Sigmoid colon (tissue), 7 donors: ENCODE results near the gene ERI3. TPM values are rescaled to one million over a fixed set of nuclear protein-coding genes. Genes with fewer than 3 reads are reported as not detected.

ENCODE experiments used
- DNase-seq: peaks from one replicate; pipeline ENCODE4 v3.0.0-alpha.2; 2019
- H3K27ac ChIP-seq, 4 donors: fragments of 200-600 bp; sonication (generic); one replicate each; pipeline ENCODE4 v1.5.1; 2016 to 2019; ENCODE audit warnings: mild to moderate bottlenecking in 1 of 4
- H3K27me3 ChIP-seq, 3 donors: fragments of 200-600 bp; sonication (generic); one replicate each; pipeline ENCODE4 v1.5.1; 2019; ENCODE audit warnings: mild to moderate bottlenecking in 1 of 3
- H3K36me3 ChIP-seq, 4 donors: fragments of 200-600 bp; sonication (generic); one replicate each; pipeline ENCODE4 v1.5.1; 2016 to 2019
- H3K4me1 ChIP-seq, 4 donors: fragments of 200-600 bp; sonication (generic); one replicate each; pipeline ENCODE4 v1.5.1; 2017 to 2019
- H3K4me3 ChIP-seq, 4 donors: fragments of 200-600 bp; sonication (generic); one replicate each; pipeline ENCODE4 v1.5.1; 2017 to 2019; ENCODE audit warnings: mild to moderate bottlenecking in 2 of 4, moderate library complexity in 1 of 4
- H3K9me3 ChIP-seq, 4 donors: fragments of 200-600 bp in 3 of 4; sonication (generic) in 3 of 4; one replicate each; pipeline versions ENCODE4 v1.5.1 to v1.6.1; 2013 to 2019
- EP300 ChIP-seq, 4 donors: sonication (generic); formaldehyde crosslinking; IDR thresholded peaks; one replicate each; pipeline ENCODE4 v1.6.1; 2017; ENCODE audit warnings: antibody characterized with exemption in 4 of 4
- POLR2A ChIP-seq, 2 donors: fragments of 450-650 bp; IDR thresholded peaks; one replicate each; pipeline ENCODE4 v1.6.1; 2016; ENCODE audit warnings: antibody characterized with exemption in 2 of 2, mild to moderate bottlenecking in 2 of 2, moderate library complexity in 2 of 2
- POLR2AphosphoS5 ChIP-seq, 4 donors: sonication (generic); formaldehyde crosslinking; IDR thresholded peaks; one replicate each; pipeline ENCODE4 v1.6.1; 2017; ENCODE audit warnings: antibody characterized with exemption in 4 of 4
- WGBS, 2 donors: extraction: QIAGEN DNeasy Blood & Tissue Kit; methylation state at CpG; one replicate each; pipeline ENCODE4 v1.1.7; 2013; 5-methylcytosine and 5-hydroxymethylcytosine counted together
- intact Hi-C: fragments of 100-400 bp; cut with DNase I; formaldehyde crosslinking; loops from one replicate; pipeline ENCODE4 v1.15.1; 2023
- polyA plus RNA-seq, 3 donors: library from polyadenylated mRNA; stranded (reverse); fragments of 200-250 nt; gene quantifications; one replicate each; pipeline ENCODE4 v1.2.3, GENCODE V29; 2013
- total RNA-seq, 4 donors: library from RNA; depleted of rRNA; stranded (reverse); fragments of >200 nt; gene quantifications; one replicate each; pipeline ENCODE4 v1.1.0, GENCODE V29; 2016
- TF ChIP-seq, protein P1 (sequence below), 4 experiments: fragments of 450-650 bp in 3 of 4; fragments of 200-600 bp in 1 of 4; IDR thresholded peaks; one replicate each; pipeline ENCODE4 v1.5.1; 2016 to 2019; ENCODE audit warnings: antibody characterized with exemption in 4 of 4, mild to moderate bottlenecking in 3 of 4, moderate library complexity in 2 of 4
- donor health status: healthy with polysubstance abuse.
- donor health status: Bipolar disorder and iron deficiency.
- donor health status: healthy.

ERI3 gene
- total and polyA plus RNA-seq, 7 donors, result 25.6 to 88.3 (median 40.3) TPM

DNA sequence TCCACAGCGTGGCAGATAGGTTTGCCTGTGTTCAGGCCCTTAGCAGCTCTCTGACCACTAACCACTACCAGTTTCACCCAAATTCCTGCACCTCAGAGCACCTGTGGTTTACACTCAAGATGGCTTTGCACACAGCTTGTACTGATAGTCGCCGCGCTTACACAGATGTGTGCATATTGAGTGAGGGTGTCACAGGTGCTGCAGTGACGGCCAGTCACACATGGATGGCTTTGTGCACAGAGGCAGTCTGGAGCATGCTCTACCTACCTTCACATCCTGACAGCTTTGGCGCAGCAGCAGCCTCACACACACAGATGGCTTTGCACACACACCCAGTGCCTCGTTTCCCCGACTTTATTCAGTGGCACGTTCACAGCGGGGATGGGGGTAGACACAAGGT lies 134.3 kb downstream of the ERI3 start:
- Histone ChIP-seq H3K4me3 (no peak overlapping the region), H3K9me3 (no peaks in the 10 kb centered on the region), H3K27ac (no peak overlapping the region), H3K4me1 (peaks cover 0 to 23% (median 18%) of the 10 kb centered on the region in 4 donors), H3K36me3 (peaks cover 28 to 60% (median 43%) of the 10 kb centered on the region in 4 donors), H3K27me3 (no peaks in the 10 kb centered on the region)
- TF ChIP-seq POLR2AphosphoS5 (IDR thresholded peaks at IDR 0.05) (no peak), POLR2A (IDR thresholded peaks at IDR 0.05) (no peak), EP300 (IDR thresholded peaks at IDR 0.05) (no peak)
- TF ChIP-seq, protein P1, sequence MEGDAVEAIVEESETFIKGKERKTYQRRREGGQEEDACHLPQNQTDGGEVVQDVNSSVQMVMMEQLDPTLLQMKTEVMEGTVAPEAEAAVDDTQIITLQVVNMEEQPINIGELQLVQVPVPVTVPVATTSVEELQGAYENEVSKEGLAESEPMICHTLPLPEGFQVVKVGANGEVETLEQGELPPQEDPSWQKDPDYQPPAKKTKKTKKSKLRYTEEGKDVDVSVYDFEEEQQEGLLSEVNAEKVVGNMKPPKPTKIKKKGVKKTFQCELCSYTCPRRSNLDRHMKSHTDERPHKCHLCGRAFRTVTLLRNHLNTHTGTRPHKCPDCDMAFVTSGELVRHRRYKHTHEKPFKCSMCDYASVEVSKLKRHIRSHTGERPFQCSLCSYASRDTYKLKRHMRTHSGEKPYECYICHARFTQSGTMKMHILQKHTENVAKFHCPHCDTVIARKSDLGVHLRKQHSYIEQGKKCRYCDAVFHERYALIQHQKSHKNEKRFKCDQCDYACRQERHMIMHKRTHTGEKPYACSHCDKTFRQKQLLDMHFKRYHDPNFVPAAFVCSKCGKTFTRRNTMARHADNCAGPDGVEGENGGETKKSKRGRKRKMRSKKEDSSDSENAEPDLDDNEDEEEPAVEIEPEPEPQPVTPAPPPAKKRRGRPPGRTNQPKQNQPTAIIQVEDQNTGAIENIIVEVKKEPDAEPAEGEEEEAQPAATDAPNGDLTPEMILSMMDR (IDR thresholded peaks at IDR 0.05), result no peak
- WGBS, 2 donors, result 84 to 87% methylated on average over 10 of the region's 10 CpGs
- intact Hi-C loops, result no loop called here
- no peak for DNase-seq

DNA sequence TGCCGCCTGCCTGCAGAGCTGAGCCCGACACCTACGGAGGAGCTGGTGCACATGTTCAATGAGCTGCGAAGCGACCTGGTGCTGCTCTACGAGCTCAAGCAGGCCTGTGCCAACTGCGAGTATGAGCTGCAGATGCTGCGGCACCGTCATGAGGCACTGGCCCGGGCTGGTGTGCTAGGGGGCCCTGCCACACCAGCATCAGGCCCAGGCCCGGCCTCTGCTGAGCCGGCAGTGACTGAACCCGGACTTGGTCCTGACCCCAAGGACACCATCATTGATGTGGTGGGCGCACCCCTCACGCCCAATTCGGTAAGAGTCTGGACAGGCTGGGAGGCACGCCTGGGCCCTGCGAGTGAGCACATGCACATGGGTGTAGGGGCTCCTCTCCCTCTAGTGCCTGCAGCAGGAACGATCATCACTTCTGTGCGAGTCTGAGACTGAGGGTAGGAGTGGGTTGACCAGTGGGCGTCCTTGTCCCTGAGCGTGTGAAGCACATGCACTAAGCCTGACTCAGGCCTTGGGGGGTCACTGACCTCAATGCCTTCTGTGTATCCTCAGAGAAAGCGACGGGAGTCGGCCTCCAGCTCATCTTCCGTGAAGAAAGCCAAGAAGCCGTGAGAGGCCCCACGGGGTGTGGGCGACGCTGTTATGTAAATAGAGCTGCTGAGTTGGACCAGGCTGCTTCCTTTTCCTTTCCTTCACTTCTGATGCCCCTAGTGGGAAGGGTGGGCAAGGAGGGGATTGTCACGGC lies 134.9 kb downstream of the ERI3 start:
- 76 to 79% methylated on average over 31 of the region's 31 CpGs for WGBS, 2 donors
- Histone ChIP-seq H3K27me3 (no peaks in the 10 kb centered on the region), H3K27ac (no peak overlapping the region), H3K9me3 (no peaks in the 10 kb centered on the region), H3K4me1 (peaks cover 0 to 20% (median 16%) of the 10 kb centered on the region in 4 donors), H3K4me3 (no peak overlapping the region), H3K36me3 (peaks cover 28 to 66% (median 44%) of the 10 kb centered on the region in 4 donors)
- peak in 1 of 4 donors; percentile 8 for TF ChIP-seq POLR2AphosphoS5 (IDR thresholded peaks at IDR 0.05)
- TF ChIP-seq, protein P1 (IDR thresholded peaks at IDR 0.05), result no peak
- DNase-seq, result no peak
- intact Hi-C loops, result no loop called here

DNA sequence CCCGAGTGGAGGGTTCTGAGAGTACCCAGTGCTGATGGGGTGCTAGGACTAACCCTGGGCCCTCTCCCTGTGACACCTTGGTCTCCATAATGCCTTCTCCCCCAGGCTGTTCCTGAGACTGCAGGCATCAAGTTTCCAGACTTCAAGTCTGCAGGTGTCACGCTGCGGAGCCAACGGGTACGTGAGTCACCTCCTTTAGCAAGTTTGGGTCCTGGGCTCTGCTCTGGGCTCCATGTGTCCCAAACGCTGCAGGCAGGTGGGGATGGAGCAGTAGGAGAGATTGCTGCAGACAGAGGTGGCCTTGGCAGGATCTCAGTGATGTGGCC lies 135.8 kb downstream of the ERI3 start:
- Histone ChIP-seq H3K4me1 (peaks cover 0 to 21% (median 16%) of the 10 kb centered on the region in 4 donors), H3K27ac (no peak overlapping the region), H3K4me3 (no peak overlapping the region), H3K9me3 (no peaks in the 10 kb centered on the region), H3K27me3 (no peaks in the 10 kb centered on the region), H3K36me3 (peaks cover 33 to 74% (median 44%) of the 10 kb centered on the region in 4 donors)
- intact Hi-C loops, result loop anchor here (10.0 kb wide), 2 partner anchors 224 to 436 kb away; partner anchors contain the start of gene CCDC24
- WGBS, 2 donors, result 92 to 94% methylated on average over 6 of the region's 6 CpGs
- no peak for DNase-seq
- TF ChIP-seq, protein P1 (IDR thresholded peaks at IDR 0.05), result no peak
- no peak for TF ChIP-seq EP300 (IDR thresholded peaks at IDR 0.05)
- no peak for TF ChIP-seq POLR2A (IDR thresholded peaks at IDR 0.05)
- TF ChIP-seq POLR2AphosphoS5 (IDR thresholded peaks at IDR 0.05), result no peak

DNA sequence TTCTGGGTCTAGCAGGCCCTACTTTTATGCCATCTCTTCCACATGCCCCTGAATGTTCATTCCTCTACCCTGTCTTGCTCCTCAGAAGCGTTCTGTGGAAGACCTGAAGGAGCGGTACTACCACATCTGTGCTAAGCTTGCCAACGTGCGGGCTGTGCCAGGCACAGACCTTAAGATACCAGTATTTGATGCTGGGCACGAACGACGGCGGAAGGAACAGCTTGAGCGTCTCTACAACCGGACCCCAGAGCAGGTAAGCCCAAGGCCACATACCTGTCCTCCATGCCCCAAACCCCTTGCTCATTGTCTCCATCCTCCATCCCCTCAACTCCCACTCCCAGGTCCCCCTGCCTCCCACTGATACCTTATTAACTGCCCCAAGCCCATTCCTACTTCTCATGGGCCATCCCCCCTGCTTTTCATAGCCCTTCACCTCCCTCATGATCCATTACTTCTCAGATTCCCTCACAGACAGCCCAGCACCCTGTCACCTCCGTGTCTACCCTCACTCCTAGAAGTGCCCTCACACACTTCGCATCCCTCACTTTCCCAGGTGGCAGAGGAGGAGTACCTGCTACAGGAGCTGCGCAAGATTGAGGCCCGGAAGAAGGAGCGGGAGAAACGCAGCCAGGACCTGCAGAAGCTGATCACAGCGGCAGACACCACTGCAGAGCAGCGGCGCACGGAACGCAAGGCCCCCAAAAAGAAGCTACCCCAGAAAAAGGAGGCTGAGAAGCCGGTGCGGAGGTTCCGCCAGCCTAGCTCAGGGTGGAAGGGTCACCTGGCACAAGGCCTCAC lies 136.4 kb downstream of the ERI3 start:
- peaks cover 33 to 74% (median 44%) of the 10 kb centered on the region in 4 donors for H3K36me3 ChIP-seq
- no peaks in the 10 kb centered on the region for H3K9me3 ChIP-seq
- no peak for DNase-seq
- H3K4me3 ChIP-seq, result no peak overlapping the region
- no peaks in the 10 kb centered on the region for H3K27me3 ChIP-seq
- intact Hi-C loops, result loop anchor here (10.0 kb wide), 2 partner anchors 224 to 436 kb away; partner anchors contain the start of gene CCDC24
- WGBS, 2 donors, result 94 to 96% methylated on average over 24 of the region's 24 CpGs
- peaks cover 0 to 27% (median 21%) of the 10 kb centered on the region in 4 donors for H3K4me1 ChIP-seq
- no peak overlapping the region for H3K27ac ChIP-seq
- no peak for TF ChIP-seq POLR2AphosphoS5 (IDR thresholded peaks at IDR 0.05)
- TF ChIP-seq, protein P1 (IDR thresholded peaks at IDR 0.05), result no peak
- no peak for TF ChIP-seq EP300 (IDR thresholded peaks at IDR 0.05)
- TF ChIP-seq POLR2A (IDR thresholded peaks at IDR 0.05), result no peak
